GM23338 (cell line): Measurements from ENCODE around the gene KCTD1. TPM values are rescaled to one million over a fixed set of nuclear protein-coding genes. Genes with fewer than 3 reads are reported as not detected.

Source experiments
- ATAC-seq: fragments of 200-7000 bp; cut with Tn5 transposase; 3 replicates; pipeline ENCODE4 v1.9.1; 2020
- DNase-seq: peaks from one replicate; pipeline ENCODE4 v3.0.0-alpha.2; 2015; ENCODE audit warnings: low spot score
- H2AFZ ChIP-seq: fragments of 200-600 bp; sonication (generic); 2 replicates; pipeline ENCODE4 v1.8.0; 2016; ENCODE audit warnings: antibody characterized with exemption, mild to moderate bottlenecking, moderate library complexity
- H3F3A ChIP-seq: fragments of 200-600 bp; sonication (generic); replicated peaks from 2 replicates; pipeline ENCODE4 v1.8.0; 2017; ENCODE audit warnings: antibody characterized with exemption, mixed run types, low read depth
- H3K27ac ChIP-seq: fragments of 200-600 bp; sonication (generic); 2 replicates; pipeline ENCODE4 v1.6.1; 2016; ENCODE audit warnings: low read depth
- H3K27me3 ChIP-seq: fragments of 200-600 bp; sonication (generic); 2 replicates; pipeline ENCODE4 v1.8.0; 2016; ENCODE audit warnings: mild to moderate bottlenecking, mixed run types, moderate library complexity; ENCODE audit not compliant: insufficient read depth
- H3K36me3 ChIP-seq: fragments of 200-600 bp; sonication (generic); 2 replicates; pipeline ENCODE4 v1.8.0; 2016; ENCODE audit warnings: mild to moderate bottlenecking; ENCODE audit not compliant: insufficient read depth
- H3K4me1 ChIP-seq: fragments of 200-600 bp; sonication (generic); 2 replicates; pipeline ENCODE4 v1.8.0; 2016; ENCODE audit warnings: mild to moderate bottlenecking, moderate library complexity; ENCODE audit not compliant: insufficient read depth
- H3K4me2 ChIP-seq: fragments of 200-600 bp; sonication (generic); 2 replicates; pipeline ENCODE4 v1.7.1; 2017; ENCODE audit warnings: mixed run types
- H3K4me3 ChIP-seq: fragments of 200-600 bp; sonication (generic); 2 replicates; pipeline ENCODE4 v1.6.1; 2016; ENCODE audit warnings: mixed run types
- H3K79me2 ChIP-seq: fragments of 200-600 bp; sonication (generic); replicated peaks from 2 replicates; pipeline ENCODE4 v1.8.0; 2017; ENCODE audit warnings: mild to moderate bottlenecking; ENCODE audit not compliant: insufficient read depth
- H3K9me2 ChIP-seq: fragments of 200-600 bp; sonication (generic); 2 replicates; pipeline ENCODE4 v1.8.0; 2017; ENCODE audit not compliant: insufficient read depth
- H4K20me1 ChIP-seq: fragments of 200-600 bp; sonication (generic); replicated peaks from 2 replicates; pipeline ENCODE4 v1.8.0; 2017; ENCODE audit warnings: mild to moderate bottlenecking; ENCODE audit not compliant: insufficient read depth
- H3K27ac Mint-ChIP-seq: 2 replicates; pipeline ENCODE4 v1.8.0; 2020; ENCODE audit warnings: inconsistent platforms, mild to moderate bottlenecking, moderate library complexity, mixed read lengths
- H3K27me3 Mint-ChIP-seq: 3 replicates; pipeline ENCODE4 v1.8.0; 2022; ENCODE audit warnings: low read depth, mild to moderate bottlenecking, moderate library complexity, mixed read lengths, inconsistent platforms; ENCODE audit not compliant: insufficient read depth, poor library complexity
- H3K36me3 Mint-ChIP-seq: 3 replicates; pipeline ENCODE4 v1.8.0; 2021; ENCODE audit warnings: low read depth, mild to moderate bottlenecking, inconsistent platforms, moderate library complexity, mixed read lengths
- H3K4me1 Mint-ChIP-seq: 3 replicates; pipeline ENCODE4 v1.8.0; 2020; ENCODE audit warnings: mild to moderate bottlenecking, inconsistent platforms, mixed read lengths
- H3K4me3 Mint-ChIP-seq: 3 replicates; pipeline ENCODE4 v1.8.0; 2021; ENCODE audit warnings: moderate library complexity, mild to moderate bottlenecking, inconsistent platforms, mixed read lengths
- H3K9me3 Mint-ChIP-seq: 3 replicates; pipeline ENCODE4 v1.8.0; 2020; ENCODE audit warnings: moderate library complexity, mild to moderate bottlenecking, inconsistent platforms, mixed read lengths
- EZH2 ChIP-seq: fragments of 200-600 bp; sonication (generic); IDR thresholded peaks from one replicate; pipeline ENCODE4 v1.8.0; 2017; ENCODE audit warnings: antibody characterized with exemption, mild to moderate bottlenecking, low read depth; ENCODE audit not compliant: unreplicated experiment
- EZH2phosphoT487 ChIP-seq: fragments of 200-600 bp; sonication (generic); IDR thresholded peaks from one replicate; pipeline ENCODE4 v1.8.1; 2018; ENCODE audit warnings: antibody characterized with exemption; ENCODE audit not compliant: unreplicated experiment
- JUNB ChIP-seq: IDR thresholded peaks from one replicate; pipeline ENCODE4 v1.6.1; 2016; ENCODE audit warnings: antibody characterized with exemption; ENCODE audit not compliant: unreplicated experiment
- NANOG ChIP-seq: IDR thresholded peaks from 2 replicates; pipeline ENCODE4 v1.6.1; 2016; ENCODE audit warnings: antibody characterized with exemption, borderline replicate concordance
- POLR2AphosphoS5 ChIP-seq: IDR thresholded peaks from 2 replicates; pipeline ENCODE4 v1.6.1; 2016; ENCODE audit warnings: antibody characterized with exemption, low read depth
- REST ChIP-seq: IDR thresholded peaks from one replicate; pipeline ENCODE4 v1.6.1; 2018; ENCODE audit warnings: antibody characterized with exemption; ENCODE audit not compliant: unreplicated experiment
- STAT1 ChIP-seq: IDR thresholded peaks from one replicate; pipeline ENCODE4 v1.6.1; 2016; ENCODE audit warnings: antibody characterized with exemption; ENCODE audit not compliant: unreplicated experiment
- ZNF114 ChIP-seq: fragments of 250-450 bp; sonication (Bioruptor Pico); IDR thresholded peaks from 2 replicates; pipeline ENCODE4 v1.5.0; 2020; ENCODE audit warnings: mild to moderate bottlenecking, moderate library complexity
- ZNF331 ChIP-seq: fragments of 250-450 bp; sonication (Bioruptor Pico); IDR thresholded peaks from 2 replicates; pipeline ENCODE4 v1.5.0; 2020; ENCODE audit warnings: low read depth, mild to moderate bottlenecking, moderate library complexity
- ZNF462 ChIP-seq: fragments of 250-450 bp; sonication (Bioruptor Pico); IDR thresholded peaks from 2 replicates; pipeline ENCODE4 v1.5.0; 2020; ENCODE audit warnings: mild to moderate bottlenecking, moderate library complexity
- polyA plus RNA-seq: library from polyadenylated mRNA; unstranded; fragments of >200 nt; fragmentation: Nextera tagmentation; extraction: Ambion mirVana; gene quantifications from 2 replicates; pipeline ENCODE4 v1.2.1, GENCODE V29; 2016
- total RNA-seq: library from RNA; depleted of rRNA; stranded (reverse); fragments of >200 nt; shearing (Covaris generic); gene quantifications from 2 replicates; pipeline ENCODE4 v1.2.3, GENCODE V29; 2014
- TF ChIP-seq, protein P1 (sequence below), 2 experiments: fragments of 200-600 bp in 1 of 2; sonication (generic) in 1 of 2; conservative IDR thresholded peaks; 2 replicates each; pipeline versions ENCODE4 v1.5.1 to v1.6.1; 2016 to 2017; ENCODE audit warnings: antibody characterized with exemption in 2 of 2, low read depth in 2 of 2, mild to moderate bottlenecking in 2 of 2, moderate library complexity in 1 of 2

Gene KCTD1
- total and polyA plus RNA-seq, 2 experiments from 2014 or later: 7.1 to 20.5 TPM

GRCh38 chr18:26504831-26505230 is 43.5 kb downstream of the KCTD1 start:
- Histone ChIP-seq H3K36me3 (no peaks in the 10 kb centered on the region), H3K4me3 (no peak overlapping the region), H3K79me2 (no peaks in the 10 kb centered on the region), H3K27ac (no peak overlapping the region), H3K4me1 (no peaks in the 10 kb centered on the region), H3K4me2 (no peak overlapping the region), H3K9me2 (no peaks in the 10 kb centered on the region), H3K27me3 (no peaks in the 10 kb centered on the region), H4K20me1 (no peaks in the 10 kb centered on the region), H3F3A (no peaks in the 10 kb centered on the region), H2AFZ (no peak overlapping the region)
- Mint-ChIP-seq H3K27ac (no peak overlapping the region), H3K4me1 (peaks cover 2% of the 10 kb centered on the region; the same call in 2 of the 3 replicates), H3K36me3 (no peaks in the 10 kb centered on the region), H3K27me3 (peaks cover 3% of the 10 kb centered on the region), H3K9me3 (no peaks in the 10 kb centered on the region), H3K4me3 (no peak overlapping the region)
- ATAC-seq: no peak
- no peak for TF ChIP-seq STAT1
- TF ChIP-seq EZH2: no peak
- TF ChIP-seq ZNF114 (CRISPR knock-in tag): no peak
- TF ChIP-seq EZH2phosphoT487: no peak
- no peak for DNase-seq

GRCh38 chr18:26503382-26503781 is 45.0 kb downstream of the KCTD1 start:
- no peak overlapping the region for H3K4me3 Mint-ChIP-seq
- no peaks in the 10 kb centered on the region for H3K9me2 ChIP-seq
- H3K9me3 Mint-ChIP-seq: no peaks in the 10 kb centered on the region
- H3F3A ChIP-seq: no peaks in the 10 kb centered on the region
- peaks cover 3% of the 10 kb centered on the region for H3K27me3 Mint-ChIP-seq
- H3K36me3 Mint-ChIP-seq: no peaks in the 10 kb centered on the region
- H3K4me3 ChIP-seq: no peak overlapping the region
- no peaks in the 10 kb centered on the region; the same call in 2 of the 3 replicates for H3K4me1 Mint-ChIP-seq
- ATAC-seq: no peak
- H3K27me3 ChIP-seq: no peaks in the 10 kb centered on the region
- DNase-seq: no peak
- H3K79me2 ChIP-seq: no peaks in the 10 kb centered on the region
- no peak overlapping the region for H2AFZ ChIP-seq
- no peaks in the 10 kb centered on the region for H4K20me1 ChIP-seq
- no peaks in the 10 kb centered on the region for H3K36me3 ChIP-seq
- no peak overlapping the region; the same call in 1 of the 2 replicates for H3K27ac Mint-ChIP-seq
- no peak overlapping the region for H3K4me2 ChIP-seq
- H3K27ac ChIP-seq: no peak overlapping the region
- no peaks in the 10 kb centered on the region for H3K4me1 ChIP-seq
- no peak for TF ChIP-seq JUNB
- no peak for TF ChIP-seq NANOG
- no peak for TF ChIP-seq EZH2
- no peak for TF ChIP-seq STAT1
- TF ChIP-seq ZNF114 (CRISPR knock-in tag): no peak
- TF ChIP-seq, protein P1, sequence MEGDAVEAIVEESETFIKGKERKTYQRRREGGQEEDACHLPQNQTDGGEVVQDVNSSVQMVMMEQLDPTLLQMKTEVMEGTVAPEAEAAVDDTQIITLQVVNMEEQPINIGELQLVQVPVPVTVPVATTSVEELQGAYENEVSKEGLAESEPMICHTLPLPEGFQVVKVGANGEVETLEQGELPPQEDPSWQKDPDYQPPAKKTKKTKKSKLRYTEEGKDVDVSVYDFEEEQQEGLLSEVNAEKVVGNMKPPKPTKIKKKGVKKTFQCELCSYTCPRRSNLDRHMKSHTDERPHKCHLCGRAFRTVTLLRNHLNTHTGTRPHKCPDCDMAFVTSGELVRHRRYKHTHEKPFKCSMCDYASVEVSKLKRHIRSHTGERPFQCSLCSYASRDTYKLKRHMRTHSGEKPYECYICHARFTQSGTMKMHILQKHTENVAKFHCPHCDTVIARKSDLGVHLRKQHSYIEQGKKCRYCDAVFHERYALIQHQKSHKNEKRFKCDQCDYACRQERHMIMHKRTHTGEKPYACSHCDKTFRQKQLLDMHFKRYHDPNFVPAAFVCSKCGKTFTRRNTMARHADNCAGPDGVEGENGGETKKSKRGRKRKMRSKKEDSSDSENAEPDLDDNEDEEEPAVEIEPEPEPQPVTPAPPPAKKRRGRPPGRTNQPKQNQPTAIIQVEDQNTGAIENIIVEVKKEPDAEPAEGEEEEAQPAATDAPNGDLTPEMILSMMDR (conservative IDR thresholded peaks at IDR 0.05; ENCODE audit: low read depth in 2 of 2): no peak
- TF ChIP-seq ZNF462 (CRISPR knock-in tag): no peak
- TF ChIP-seq REST: no peak
- TF ChIP-seq ZNF331 (CRISPR knock-in tag): no peak
- no peak for TF ChIP-seq POLR2AphosphoS5
